Muscle layer of colon (tissue), 2 donors: ENCODE data around the gene BBS9.

ENCODE experiments used
- H3K27ac ChIP-seq: one replicate; pipeline ENCODE4 v1.7.0; 2013; ENCODE audit warnings: low read depth, mild to moderate bottlenecking, low read length, moderate library complexity
- H3K27me3 ChIP-seq, 2 donors: one replicate each; pipeline ENCODE4 v1.7.0; 2013; ENCODE audit warnings: low read length in 2 of 2, mild to moderate bottlenecking in 2 of 2; ENCODE audit not compliant: insufficient read depth in 2 of 2, control insufficient read depth in 1 of 2
- H3K36me3 ChIP-seq: one replicate; pipeline ENCODE4 v1.7.0; 2013; ENCODE audit warnings: mild to moderate bottlenecking, low read length; ENCODE audit not compliant: insufficient read depth
- H3K4me1 ChIP-seq: one replicate; pipeline ENCODE4 v1.7.0; 2013; ENCODE audit warnings: mild to moderate bottlenecking, low read length; ENCODE audit not compliant: insufficient read depth
- H3K4me3 ChIP-seq, 2 donors: one replicate each; pipeline ENCODE4 v1.7.0; 2013; ENCODE audit warnings: low read length in 2 of 2, low read depth in 1 of 2, mild to moderate bottlenecking in 1 of 2, moderate library complexity in 1 of 2
- H3K9ac ChIP-seq: one replicate; pipeline ENCODE4 v1.7.0; 2013; ENCODE audit warnings: low read length
- H3K9me3 ChIP-seq: one replicate; pipeline ENCODE4 v1.7.0; 2013; ENCODE audit warnings: mild to moderate bottlenecking, low read length
- donor health status: abdominal sarcoma.
- donor health status: Adenocarcinoma of cecum.

The BBS9 gene

GRCh38 chr7:33485747-33486493 is 356.6 kb downstream of the BBS9 start:
- Histone ChIP-seq H3K27me3 (no peaks in the 10 kb centered on the region), H3K36me3 (no peaks in the 10 kb centered on the region), H3K4me3 (no peak overlapping the region), H3K9ac (no peak overlapping the region), H3K27ac (no peak overlapping the region), H3K4me1 (no peaks in the 10 kb centered on the region), H3K9me3 (no peaks in the 10 kb centered on the region)

GRCh38 chr7:33486633-33487032 is 357.3 kb downstream of the BBS9 start:
- H3K36me3 ChIP-seq, result no peaks in the 10 kb centered on the region
- no peak overlapping the region for H3K27ac ChIP-seq
- no peaks in the 10 kb centered on the region for H3K4me1 ChIP-seq
- H3K9me3 ChIP-seq, result no peaks in the 10 kb centered on the region
- no peak overlapping the region for H3K4me3 ChIP-seq
- no peaks in the 10 kb centered on the region for H3K27me3 ChIP-seq
- H3K9ac ChIP-seq, result no peak overlapping the region

- Histone ChIP-seq H3K9ac (no peak overlapping the region), H3K9me3 (no peaks in the 10 kb centered on the region), H3K36me3 (no peaks in the 10 kb centered on the region), H3K4me1 (no peaks in the 10 kb centered on the region), H3K27ac (no peak overlapping the region), H3K4me3 (no peak overlapping the region), H3K27me3 (no peaks in the 10 kb centered on the region)
Measured at GRCh38 chr7:33487998-33488682, 358.8 kb downstream of the BBS9 start.

- Histone ChIP-seq H3K4me3 (no peak overlapping the region), H3K27me3 (no peaks in the 10 kb centered on the region), H3K9me3 (no peaks in the 10 kb centered on the region), H3K27ac (no peak overlapping the region), H3K36me3 (no peaks in the 10 kb centered on the region), H3K4me1 (peaks cover 11% of the 10 kb centered on the region), H3K9ac (no peak overlapping the region)
Measured at GRCh38 chr7:33494474-33494873, 365.1 kb downstream of the BBS9 start.

GRCh38 chr7:33495207-33495606 is 365.8 kb downstream of the BBS9 start:
- Histone ChIP-seq H3K27me3 (no peaks in the 10 kb centered on the region), H3K9ac (no peak overlapping the region), H3K4me3 (no peak overlapping the region), H3K27ac (no peak overlapping the region), H3K4me1 (peaks cover 11% of the 10 kb centered on the region), H3K9me3 (no peaks in the 10 kb centered on the region), H3K36me3 (no peaks in the 10 kb centered on the region)

- Histone ChIP-seq H3K27ac (no peak overlapping the region), H3K9ac (no peak overlapping the region), H3K36me3 (no peaks in the 10 kb centered on the region), H3K4me1 (peaks cover 16% of the 10 kb centered on the region), H3K27me3 (no peaks in the 10 kb centered on the region), H3K4me3 (no peak overlapping the region), H3K9me3 (no peaks in the 10 kb centered on the region)
Measured at GRCh38 chr7:33497051-33497450, 367.7 kb downstream of the BBS9 start.

- Histone ChIP-seq H3K4me1 (peaks cover 5% of the 10 kb centered on the region), H3K36me3 (no peaks in the 10 kb centered on the region), H3K4me3 (no peak overlapping the region), H3K9ac (no peak overlapping the region), H3K27ac (no peak overlapping the region), H3K9me3 (no peaks in the 10 kb centered on the region), H3K27me3 (no peaks in the 10 kb centered on the region)
Measured at GRCh38 chr7:33500703-33501701, 371.6 kb downstream of the BBS9 start.

GRCh38 chr7:33503014-33503413 is 373.6 kb downstream of the BBS9 start:
- Histone ChIP-seq H3K4me1 (peaks cover 5% of the 10 kb centered on the region), H3K4me3 (no peak overlapping the region), H3K9me3 (no peaks in the 10 kb centered on the region)

GRCh38 chr7:33503736-33504135 is 374.4 kb downstream of the BBS9 start:
- no peaks in the 10 kb centered on the region for H3K9me3 ChIP-seq
- H3K4me3 ChIP-seq, result no peak overlapping the region
- H3K4me1 ChIP-seq, result peaks cover 5% of the 10 kb centered on the region

More at GRCh38 chr7:33503014-33503413, 373.6 kb downstream of the BBS9 start:
- Histone ChIP-seq H3K9ac (no peak overlapping the region), H3K36me3 (no peaks in the 10 kb centered on the region), H3K27ac (no peak overlapping the region), H3K27me3 (no peaks in the 10 kb centered on the region)

GRCh38 chr7:33504266-33504665 is 374.9 kb downstream of the BBS9 start:
- Histone ChIP-seq H3K27ac (no peak overlapping the region), H3K9me3 (no peaks in the 10 kb centered on the region), H3K4me3 (no peak overlapping the region), H3K4me1 (peaks cover 5% of the 10 kb centered on the region), H3K36me3 (no peaks in the 10 kb centered on the region), H3K27me3 (no peaks in the 10 kb centered on the region), H3K9ac (no peak overlapping the region)

More at GRCh38 chr7:33503736-33504135, 374.4 kb downstream of the BBS9 start:
- Histone ChIP-seq H3K27me3 (no peaks in the 10 kb centered on the region), H3K36me3 (no peaks in the 10 kb centered on the region), H3K9ac (no peak overlapping the region), H3K27ac (no peak overlapping the region)

- Histone ChIP-seq H3K9me3 (no peaks in the 10 kb centered on the region), H3K4me3 (no peak overlapping the region), H3K27ac (no peak overlapping the region), H3K9ac (no peak overlapping the region), H3K4me1 (no peaks in the 10 kb centered on the region), H3K36me3 (no peaks in the 10 kb centered on the region), H3K27me3 (no peaks in the 10 kb centered on the region)
Measured at GRCh38 chr7:33509206-33509605, 379.8 kb downstream of the BBS9 start.
